Upper lobe of right lung (tissue), 1 donor: Measurements from ENCODE around the gene FRYL. TPM values are rescaled to one million over a fixed set of nuclear protein-coding genes. Genes with fewer than 3 reads are reported as not detected.

Experiments used
- ATAC-seq: fragments of 200-7000 bp; cut with Tn5 transposase; one replicate; pipeline ENCODE4 v1.9.1; 2020; ENCODE audit warnings: mild to moderate bottlenecking, moderate library complexity
- DNase-seq: peaks from one replicate; pipeline ENCODE4 v3.0.0-alpha.2; 2020
- H3K27ac ChIP-seq: fragments of 200-600 bp; one replicate; pipeline ENCODE4 v1.8.0; 2022
- H3K27me3 ChIP-seq: fragments of 200-600 bp; one replicate; pipeline ENCODE4 v1.8.0; 2022; ENCODE audit warnings: mild to moderate bottlenecking
- H3K36me3 ChIP-seq: fragments of 200-600 bp; one replicate; pipeline ENCODE4 v1.8.0; 2022
- H3K4me1 ChIP-seq: fragments of 200-600 bp; one replicate; pipeline ENCODE4 v1.8.0; 2022
- H3K4me3 ChIP-seq: fragments of 200-600 bp; one replicate; pipeline ENCODE4 v1.8.0; 2022; ENCODE audit warnings: mild to moderate bottlenecking
- H3K9me3 ChIP-seq: fragments of 200-600 bp; one replicate; pipeline ENCODE4 v1.8.0; 2022
- CTCF ChIP-seq: fragments of 200-600 bp; IDR thresholded peaks from one replicate; pipeline ENCODE4 v1.8.0; 2022; ENCODE audit warnings: antibody characterized with exemption
- intact Hi-C: fragments of 100-400 bp; cut with DNase I; formaldehyde crosslinking; loops from one replicate; pipeline ENCODE4 v1.11.0; 2022
- total RNA-seq: library from RNA; stranded (reverse); fragmentation: NEBNext Ultra II Directional; extraction: Animal tissue kit (Norgen Biotek cat#: 25700); gene quantifications from one replicate; pipeline ENCODE4 v1.2.1, GENCODE V29; 2021
- donor health status: DM: no; HTN: yes; CAD: no; lungs with severe emphysema.

Gene FRYL
- total RNA-seq, 1 donor from 2014 or later, result 71.9 TPM

- no peak for ATAC-seq
These were observed 18.0 kb upstream of the FRYL start for GRCh38 chr4:48798117-48798516.

DNA sequence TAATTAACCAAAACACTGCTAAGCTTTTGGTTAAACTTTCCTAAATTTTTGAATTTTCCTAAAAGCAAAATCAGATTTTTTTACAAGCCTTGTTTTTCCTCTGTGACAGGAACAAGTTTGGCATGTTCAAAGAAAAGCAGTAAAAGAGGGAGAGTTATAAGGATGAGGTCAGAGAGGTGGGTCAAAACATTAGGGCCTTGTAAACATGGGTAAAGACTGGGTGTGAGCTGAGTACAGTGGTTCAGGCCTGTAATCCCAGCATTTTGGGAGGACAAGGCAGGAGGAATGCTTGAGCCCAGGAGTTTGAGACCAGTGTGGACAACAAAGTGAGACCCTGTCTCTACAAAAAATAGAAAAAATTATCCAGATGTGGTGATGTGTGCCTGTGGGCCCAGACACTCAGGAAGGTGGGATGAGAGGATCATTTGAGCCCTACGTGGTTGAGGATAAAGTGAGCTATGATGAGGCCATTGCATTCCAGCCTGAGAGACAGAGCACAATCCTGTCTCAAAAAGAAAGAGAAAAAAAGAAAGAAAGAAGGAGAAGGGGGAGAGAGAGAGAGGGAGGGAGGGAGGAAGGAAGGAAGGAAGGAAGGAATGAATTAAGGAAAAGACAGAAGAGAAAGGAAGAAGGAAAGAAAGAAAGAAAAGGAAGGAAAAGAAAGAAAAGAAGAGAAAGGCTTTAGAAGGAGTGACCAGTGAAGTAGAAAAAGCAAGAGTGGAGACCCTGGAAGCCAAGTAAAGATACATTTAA, 17.0 kb upstream of the FRYL start:
- H3K27ac ChIP-seq, result no peak overlapping the region
- no peak for ATAC-seq
- no peaks in the 10 kb centered on the region for H3K9me3 ChIP-seq
- no peaks in the 10 kb centered on the region for H3K4me1 ChIP-seq
- no peaks in the 10 kb centered on the region for H3K27me3 ChIP-seq
- intact Hi-C loops, result no loop called here
- TF ChIP-seq CTCF, result no peak
- no peak overlapping the region for H3K4me3 ChIP-seq
- DNase-seq, result no peak
- no peaks in the 10 kb centered on the region for H3K36me3 ChIP-seq

More at GRCh38 chr4:48798117-48798516, 18.0 kb upstream of the FRYL start:
- no peaks in the 10 kb centered on the region for H3K36me3 ChIP-seq
- no peak overlapping the region for H3K27ac ChIP-seq
- no peak for DNase-seq
- intact Hi-C loops, result no loop called here
- no peak for TF ChIP-seq CTCF
- H3K9me3 ChIP-seq, result no peaks in the 10 kb centered on the region
- H3K4me3 ChIP-seq, result no peak overlapping the region
- no peaks in the 10 kb centered on the region for H3K4me1 ChIP-seq
- no peaks in the 10 kb centered on the region for H3K27me3 ChIP-seq

GRCh38 chr4:48796191-48796926, 16.3 kb upstream of the FRYL start:
- Histone ChIP-seq H3K9me3 (no peaks in the 10 kb centered on the region), H3K36me3 (no peaks in the 10 kb centered on the region), H3K27me3 (no peaks in the 10 kb centered on the region), H3K4me1 (no peaks in the 10 kb centered on the region), H3K4me3 (no peak overlapping the region), H3K27ac (no peak overlapping the region)
- intact Hi-C loops, result no loop called here
- DNase-seq (no peak), ATAC-seq (no peak)
- TF ChIP-seq CTCF, result no peak

DNA sequence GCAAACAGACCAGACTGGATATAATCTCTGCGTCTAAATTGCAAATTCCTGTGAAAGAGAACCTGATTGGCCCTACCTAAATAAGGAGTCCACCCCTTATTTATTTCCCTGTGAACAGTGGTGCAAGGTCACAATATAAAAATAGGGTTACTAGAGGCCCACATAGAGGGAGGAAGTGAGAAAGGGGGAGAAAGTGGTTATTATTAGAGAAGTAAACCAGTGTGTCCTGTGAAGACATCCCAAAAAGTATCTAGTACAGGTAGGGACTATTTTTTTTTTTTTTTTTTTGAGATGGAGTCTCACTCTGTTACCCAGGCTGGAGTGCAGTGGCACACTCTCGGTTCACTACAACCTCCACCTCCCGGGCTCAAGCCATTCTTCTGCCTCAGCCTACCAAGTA, 15.0 kb upstream of the FRYL start:
- no peaks in the 10 kb centered on the region for H3K27me3 ChIP-seq
- DNase-seq, result no peak
- intact Hi-C loops, result no loop called here
- TF ChIP-seq CTCF, result no peak
- H3K4me1 ChIP-seq, result no peaks in the 10 kb centered on the region
- no peak for ATAC-seq
- no peaks in the 10 kb centered on the region for H3K36me3 ChIP-seq
- H3K4me3 ChIP-seq, result no peak overlapping the region
- H3K27ac ChIP-seq, result no peak overlapping the region
- no peaks in the 10 kb centered on the region for H3K9me3 ChIP-seq

GRCh38 chr4:48792348-48793006, 12.4 kb upstream of the FRYL start:
- no peak overlapping the region for H3K27ac ChIP-seq

More at GRCh38 chr4:48792348-48793006, 12.4 kb upstream of the FRYL start:
- intact Hi-C loops, result no loop called here
- Histone ChIP-seq H3K4me1 (no peaks in the 10 kb centered on the region), H3K4me3 (no peak overlapping the region), H3K36me3 (no peaks in the 10 kb centered on the region), H3K27me3 (no peaks in the 10 kb centered on the region), H3K9me3 (no peaks in the 10 kb centered on the region)
- ATAC-seq (no peak), DNase-seq (no peak)
- TF ChIP-seq CTCF, result no peak
